Stimulated activated CD8-positive, alpha-beta memory T cell treated with anti-CD3 and anti-CD28 coated beads, Interleukin-4, amount 100 ng/mL, for 1 hour (primary cell): ENCODE measurements around the gene UBP1.
"Not testable (repeated sequence)": the region's sequence is repeated elsewhere in the genome, so short reads cannot be mapped to it uniquely, and the experiment has no call there.

ENCODE experiments used
- DNase-seq, 2 donors: peaks; one replicate each; pipeline ENCODE4 v3.0.0-alpha.2; 2020; ENCODE audit warnings: low read depth in 2 of 2, low spot score in 1 of 2

Gene UBP1

GRCh38 chr3:33437556-33438283 lies 2.5 kb downstream of the UBP1 start:
- DNase-seq = no peak

GRCh38 chr3:33433843-33434242 lies 6.4 kb downstream of the UBP1 start:
- no peak for DNase-seq

- DNase-seq = no peak
These were observed 9.6 kb downstream of the UBP1 start for GRCh38 chr3:33430571-33430970.

- DNase-seq = no peak
These were observed 10.1 kb downstream of the UBP1 start for GRCh38 chr3:33430061-33430460.

GRCh38 chr3:33429306-33429705 lies 10.9 kb downstream of the UBP1 start:
- not testable (repeated sequence) for DNase-seq

- no peak for DNase-seq
These were observed 11.5 kb downstream of the UBP1 start for GRCh38 chr3:33428734-33429133.

- no peak for DNase-seq
These were observed 13.4 kb downstream of the UBP1 start for GRCh38 chr3:33426630-33427317.

GRCh38 chr3:33426068-33426467 lies 14.1 kb downstream of the UBP1 start:
- no peak for DNase-seq

- DNase-seq = no peak
These were observed 14.8 kb downstream of the UBP1 start for GRCh38 chr3:33425453-33425852.

GRCh38 chr3:33424606-33425452 lies 15.4 kb downstream of the UBP1 start:
- no peak for DNase-seq

GRCh38 chr3:33420966-33421365 lies 19.2 kb downstream of the UBP1 start:
- no peak for DNase-seq

GRCh38 chr3:33419948-33420347 lies 20.3 kb downstream of the UBP1 start:
- DNase-seq = no peak

- DNase-seq = no peak
These were observed 23.0 kb downstream of the UBP1 start for GRCh38 chr3:33417066-33417673.

- not testable (repeated sequence) for DNase-seq
These were observed 29.4 kb downstream of the UBP1 start for GRCh38 chr3:33410816-33411215.

- DNase-seq = no peak
These were observed 36.4 kb downstream of the UBP1 start for GRCh38 chr3:33403756-33404155.

GRCh38 chr3:33402936-33403335 lies 37.3 kb downstream of the UBP1 start:
- no peak for DNase-seq

GRCh38 chr3:33401781-33402180 lies 38.4 kb downstream of the UBP1 start:
- DNase-seq = no peak

GRCh38 chr3:33398410-33398809 lies 41.8 kb downstream of the UBP1 start:
- DNase-seq = no peak

- DNase-seq = no peak
These were observed 44.3 kb downstream of the UBP1 start for GRCh38 chr3:33395900-33396299.

- DNase-seq = no peak
These were observed 45.7 kb downstream of the UBP1 start for GRCh38 chr3:33394403-33395054.

- no peak for DNase-seq
These were observed 47.5 kb downstream of the UBP1 start for GRCh38 chr3:33392703-33393125.
